AG10803 (cell line): ENCODE measurements around the gene CPSF6.
A peak's percentile ranks its signal among the peaks of the same experiment; 100 is the strongest.
"Not testable (repeated sequence)": the region's sequence is repeated elsewhere in the genome, so short reads cannot be mapped to it uniquely, and the experiment has no call there.

ENCODE experiments used
- DNase-seq: peaks from one replicate; pipeline ENCODE4 v3.0.0; 2010; ENCODE audit warnings: low read depth
- H3K4me3 ChIP-seq: 2 replicates; pipeline ENCODE4 v1.5.1; 2011; ENCODE audit warnings: mild to moderate bottlenecking, low read length, control low read depth
- CTCF ChIP-seq: conservative IDR thresholded peaks from 2 replicates; pipeline ENCODE4 v1.5.1; 2011; ENCODE audit warnings: mild to moderate bottlenecking, low read length, control low read depth, inconsistent platforms

The CPSF6 gene

DNA sequence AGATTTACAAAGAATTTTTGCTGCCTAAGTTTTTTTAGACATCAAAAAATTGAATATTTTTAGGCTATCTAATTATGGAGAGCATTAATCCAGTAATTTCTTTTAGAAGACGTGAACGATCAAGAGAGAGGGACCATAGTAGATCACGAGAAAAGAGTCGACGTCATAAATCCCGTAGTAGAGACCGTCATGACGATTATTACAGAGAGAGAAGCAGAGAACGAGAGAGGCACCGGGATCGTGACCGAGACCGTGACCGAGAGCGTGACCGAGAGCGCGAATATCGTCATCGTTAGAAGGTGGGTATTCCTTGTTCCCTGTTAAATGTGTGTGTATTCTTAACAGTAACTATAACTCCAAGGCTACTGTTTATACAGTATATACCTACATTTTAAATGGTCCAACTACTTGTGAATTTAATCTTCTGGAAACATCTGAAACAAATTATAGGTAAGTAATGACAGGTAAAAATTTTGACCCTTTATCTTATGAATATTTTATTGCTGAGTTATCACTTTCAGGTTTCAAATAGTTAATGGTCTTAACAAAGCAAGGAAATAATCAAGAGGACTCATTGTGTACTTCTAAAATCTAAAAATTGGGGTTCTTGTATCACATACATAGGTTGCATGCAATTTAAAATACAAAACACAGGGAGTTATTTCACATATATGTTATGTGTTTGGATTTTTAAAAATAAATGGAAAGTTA is 23.1 kb downstream of the CPSF6 start:
- no peak for DNase-seq
- H3K4me3 ChIP-seq, result no peak overlapping the region
- TF ChIP-seq CTCF, result no peak

- no peak for TF ChIP-seq CTCF
- DNase-seq, result no peak
These were observed 25.8 kb downstream of the CPSF6 start for GRCh38 chr12:69265205-69265604.

DNA sequence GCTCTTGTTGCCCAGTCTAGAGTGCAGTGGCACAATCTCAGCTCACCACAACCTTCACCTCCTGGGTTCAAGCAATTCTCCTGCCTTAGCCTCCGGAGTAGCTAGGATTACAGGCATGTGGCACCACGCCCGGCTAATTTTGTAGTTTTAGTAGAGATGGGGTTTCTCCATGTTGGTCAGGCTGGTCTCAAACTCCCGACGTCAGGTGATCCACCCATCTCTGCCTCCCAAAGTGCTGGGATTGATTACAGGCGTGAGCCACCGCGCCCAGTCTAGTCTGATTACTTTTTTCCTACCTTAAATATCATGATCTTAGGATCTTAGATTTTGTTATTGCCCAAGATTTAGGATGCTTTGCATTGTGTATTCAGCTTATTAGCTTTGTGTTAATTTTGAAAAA is 26.3 kb downstream of the CPSF6 start:
- H3K4me3 ChIP-seq, result not testable (repeated sequence)

More at GRCh38 chr12:69265205-69265604, 25.8 kb downstream of the CPSF6 start:
- H3K4me3 ChIP-seq, result no peak overlapping the region

GRCh38 chr12:69266036-69266635 is 26.8 kb downstream of the CPSF6 start:
- no peak for TF ChIP-seq CTCF
- DNase-seq, result peak; percentile 20
- H3K4me3 ChIP-seq, result no peak overlapping the region

More for the DNA sequence above, 26.3 kb downstream of the CPSF6 start:
- DNase-seq, result not testable (repeated sequence)

GRCh38 chr12:69269736-69270135 is 30.4 kb downstream of the CPSF6 start:
- TF ChIP-seq CTCF, result no peak
- DNase-seq, result no peak
- H3K4me3 ChIP-seq, result no peak overlapping the region

GRCh38 chr12:69272511-69272910 is 33.1 kb downstream of the CPSF6 start:
- DNase-seq, result no peak
- no peak overlapping the region for H3K4me3 ChIP-seq
- no peak for TF ChIP-seq CTCF

DNA sequence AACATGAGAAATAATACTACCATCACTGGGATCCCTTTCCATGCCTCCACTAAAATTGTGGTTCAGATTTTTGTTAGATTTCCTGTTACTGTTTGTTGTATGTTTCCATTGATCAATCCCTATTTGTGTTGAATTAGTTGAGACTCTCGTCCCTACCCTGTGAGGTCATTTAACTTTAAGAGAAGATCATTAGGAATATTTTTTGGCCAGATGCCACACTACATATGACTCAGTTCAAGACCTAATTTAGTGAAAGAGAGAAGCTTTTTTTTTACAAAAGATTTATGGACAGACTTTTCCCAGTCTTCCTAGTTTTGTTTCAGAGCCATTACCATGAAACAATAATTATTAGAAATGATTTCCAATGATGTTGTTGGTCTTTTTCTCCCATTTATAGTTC is 35.5 kb downstream of the CPSF6 start:
- DNase-seq, result peak; percentile 22
- H3K4me3 ChIP-seq, result no peak overlapping the region
- TF ChIP-seq CTCF, result no peak
